NCI-H2171 treated with DMSO at 0.1 percent for 48 hours (cell line): ENCODE results near the gene PHF12.

Experiments used
- DNase-seq: peaks from one replicate; lab custom pipeline; 2025; lab: John Stamatoyannopoulos, UW

Gene PHF12

DNA sequence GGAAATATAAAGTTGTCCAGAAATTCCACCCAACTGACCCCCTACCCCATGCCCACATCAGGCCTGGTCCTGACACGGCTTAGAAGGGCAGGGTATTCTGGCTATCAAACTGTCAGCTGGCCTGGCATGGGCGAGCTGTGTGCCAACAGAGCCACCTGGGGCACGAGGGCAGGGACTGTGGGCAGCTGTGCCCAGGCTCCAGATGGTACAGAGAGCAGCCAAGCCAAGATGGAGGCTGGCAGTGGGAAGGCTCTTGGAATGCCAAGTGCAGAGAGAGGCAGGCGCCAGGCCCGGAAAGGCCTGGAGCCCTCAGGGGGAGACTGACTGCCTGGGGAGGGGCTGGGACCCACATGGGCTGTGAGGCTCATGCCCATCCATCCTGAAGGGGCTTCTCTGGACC lies 24.3 kb upstream of the PHF12 start:
- no peak for DNase-seq

DNA sequence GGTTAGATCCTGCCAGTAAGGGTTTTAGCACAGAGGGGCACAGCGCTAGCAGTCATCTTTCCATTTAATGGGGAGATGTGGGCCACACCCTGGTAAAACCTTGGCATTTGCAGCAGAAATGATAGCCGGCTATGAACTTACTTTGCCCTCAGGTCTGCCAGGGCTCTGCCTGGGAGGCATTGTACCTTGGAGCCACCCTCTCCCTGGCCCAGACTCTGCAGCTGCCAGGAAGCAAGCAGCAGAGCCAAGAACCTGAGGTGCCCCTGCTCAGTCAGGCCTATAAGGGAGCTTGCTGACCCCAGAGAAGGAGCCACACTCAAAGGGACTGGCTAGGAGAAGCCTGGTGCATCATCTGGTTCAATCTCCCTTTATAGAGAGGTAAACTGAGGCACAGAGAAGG lies 23.7 kb upstream of the PHF12 start:
- no peak for DNase-seq

- no peak for DNase-seq
Observed at GRCh38 chr17:28974451-28974850, 23.1 kb upstream of the PHF12 start.

DNA sequence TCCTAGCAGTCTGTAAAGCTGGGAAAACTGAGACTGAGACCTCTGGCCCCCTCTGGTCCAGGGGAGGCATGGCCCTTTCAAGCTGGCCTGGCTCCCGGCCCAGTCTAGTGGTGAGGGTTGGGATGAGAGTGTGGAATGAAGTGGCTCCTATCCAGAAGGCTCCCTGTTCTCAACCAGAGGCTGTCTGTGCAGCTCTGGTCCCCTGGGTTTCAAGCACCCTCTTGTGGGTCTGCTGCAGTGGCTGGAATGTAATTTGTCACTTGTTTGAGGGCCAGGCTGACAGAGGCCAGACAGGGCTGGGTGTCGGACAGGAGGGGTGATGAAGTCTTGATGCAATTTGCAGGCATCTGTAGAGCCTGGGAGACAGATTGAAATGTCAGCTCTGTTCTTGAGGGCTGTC lies 22.1 kb upstream of the PHF12 start:
- peak; percentile 22 for DNase-seq

DNA sequence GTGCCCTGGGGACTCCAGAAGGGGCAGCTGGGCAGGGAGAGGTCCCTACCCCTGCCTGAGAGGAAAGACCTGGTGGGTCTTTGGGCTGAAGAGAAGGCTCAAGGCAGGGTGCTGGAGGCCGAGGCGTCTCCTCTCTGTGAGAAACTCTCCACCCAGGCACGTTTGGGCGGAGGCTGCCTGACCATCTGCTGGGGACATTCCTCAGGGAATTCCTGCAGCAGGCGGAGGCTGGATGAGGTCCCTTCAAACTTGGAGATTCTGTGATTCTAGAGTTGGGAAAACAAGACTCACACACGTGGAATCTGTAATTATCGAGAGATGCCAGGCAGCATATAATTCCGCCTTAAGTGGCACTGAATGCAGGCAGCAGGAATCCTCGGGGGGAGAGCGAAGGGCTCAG lies 21.1 kb upstream of the PHF12 start:
- peak; percentile 80 for DNase-seq

- DNase-seq: no peak
Observed at GRCh38 chr17:28970879-28971278, 19.6 kb upstream of the PHF12 start.

GRCh38 chr17:28969706-28970393 lies 18.5 kb upstream of the PHF12 start:
- DNase-seq: no peak

- DNase-seq: no peak
Observed at GRCh38 chr17:28968914-28969295, 17.6 kb upstream of the PHF12 start.

DNA sequence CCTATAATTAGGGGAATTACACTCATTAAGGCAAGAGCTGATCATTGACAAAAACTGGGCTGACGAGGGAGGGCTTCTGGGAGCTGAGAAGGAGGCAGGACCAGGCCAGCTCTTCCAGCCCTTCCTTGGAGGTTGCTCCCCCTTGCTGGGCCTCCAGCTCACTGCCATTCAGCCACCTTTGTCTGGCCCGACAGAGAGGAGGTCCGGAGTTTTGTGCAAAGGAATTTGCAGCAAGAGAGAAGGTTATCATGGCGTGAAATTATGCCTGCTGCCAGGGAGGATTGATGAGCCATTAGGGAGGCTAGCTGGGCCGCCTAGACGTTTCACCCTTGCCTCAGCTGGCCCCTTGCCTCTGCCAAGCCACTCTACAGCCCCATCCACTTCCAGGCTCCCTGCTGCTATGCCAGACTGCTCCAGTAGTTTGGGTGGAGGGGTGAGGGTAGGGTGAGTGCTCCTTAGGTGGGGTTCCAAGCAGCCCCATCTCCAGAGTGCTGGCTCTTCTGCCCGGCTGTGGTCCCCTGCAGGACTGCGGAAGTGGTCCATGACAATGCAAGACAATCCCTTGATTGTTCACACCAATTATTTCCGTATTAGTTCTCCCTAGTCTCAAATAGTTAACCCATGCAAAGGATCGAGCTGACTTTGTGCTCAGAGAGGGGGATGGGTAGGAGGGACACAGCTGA lies 17.1 kb upstream of the PHF12 start:
- DNase-seq: peak; percentile 17

- DNase-seq: peak; percentile 44
Observed at GRCh38 chr17:28967221-28968135, 16.2 kb upstream of the PHF12 start.

DNA sequence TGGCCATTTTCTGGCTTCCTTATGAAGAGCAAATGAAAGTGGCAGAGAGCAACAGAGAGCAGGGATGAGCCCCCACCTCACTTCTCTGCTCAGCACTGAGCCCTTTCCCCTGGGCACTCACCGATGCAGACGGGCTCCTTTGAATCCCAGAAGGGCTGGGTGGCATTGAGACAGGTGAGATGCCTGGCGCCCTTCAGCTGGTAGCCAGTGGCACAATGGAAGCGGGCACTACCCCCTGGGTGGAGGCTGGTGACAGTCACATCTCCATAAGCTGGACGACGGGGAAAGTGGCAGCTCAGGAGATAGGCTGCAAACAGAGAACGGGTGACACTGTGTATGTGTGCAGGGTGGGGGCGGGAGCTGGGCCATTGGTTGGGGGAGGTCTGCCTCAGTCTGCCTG lies 12.5 kb upstream of the PHF12 start:
- no peak for DNase-seq

- DNase-seq: no peak
Observed at GRCh38 chr17:28963055-28963611, 11.8 kb upstream of the PHF12 start.

GRCh38 chr17:28961391-28961790 lies 10.1 kb upstream of the PHF12 start:
- no peak for DNase-seq

- no peak for DNase-seq
Observed at GRCh38 chr17:28960256-28961061, 9.1 kb upstream of the PHF12 start.

DNA sequence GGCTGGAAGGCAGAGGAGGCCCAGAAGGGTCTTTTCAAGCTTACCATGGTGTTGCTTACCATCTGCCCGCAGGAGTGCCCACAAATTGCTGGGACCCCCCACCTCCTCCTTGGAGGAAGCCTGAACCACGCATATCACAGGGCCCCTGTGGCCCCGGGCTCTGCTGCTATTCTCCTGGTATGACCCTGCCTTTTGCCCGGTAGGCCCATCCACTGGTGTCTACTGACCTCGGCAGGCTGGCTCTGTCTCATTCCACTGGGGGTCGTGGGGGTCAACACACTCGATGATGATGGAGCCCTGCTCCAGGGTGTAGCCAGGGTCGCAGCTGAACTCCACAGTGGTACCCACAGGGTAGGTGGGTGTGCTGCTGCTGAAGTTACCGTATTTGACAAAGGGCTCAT lies 8.2 kb upstream of the PHF12 start:
- no peak for DNase-seq

DNA sequence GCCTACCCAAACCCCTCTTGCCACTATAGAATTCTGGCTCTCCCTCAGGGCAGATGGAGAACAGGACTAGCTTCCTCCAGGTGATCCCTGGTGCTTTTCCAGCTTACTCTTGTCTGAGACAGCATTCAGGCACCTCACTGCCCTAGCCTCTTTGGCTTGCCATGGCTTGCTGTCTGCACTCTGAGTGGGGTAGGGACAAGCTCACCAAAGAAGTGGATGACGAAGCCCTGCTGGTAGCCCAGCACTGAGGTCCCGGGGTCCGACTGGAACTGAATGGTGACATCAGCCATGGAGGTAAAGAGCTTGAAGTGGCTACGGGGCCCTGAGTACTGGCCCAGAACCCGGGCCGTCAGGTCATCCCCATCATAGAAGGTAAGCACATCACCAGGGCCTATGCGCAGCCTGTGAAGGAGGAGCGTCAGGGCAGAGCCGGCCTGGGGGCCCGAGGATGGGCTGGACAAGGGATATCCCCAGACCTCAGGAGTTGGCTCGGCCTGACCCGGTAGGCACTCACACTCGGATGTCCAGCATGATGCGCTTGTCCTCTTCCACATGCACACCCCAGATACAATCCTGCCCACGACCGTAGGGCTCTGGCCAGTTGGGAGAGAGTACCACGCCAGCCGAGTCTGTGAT lies 7.6 kb upstream of the PHF12 start:
- DNase-seq: no peak

DNA sequence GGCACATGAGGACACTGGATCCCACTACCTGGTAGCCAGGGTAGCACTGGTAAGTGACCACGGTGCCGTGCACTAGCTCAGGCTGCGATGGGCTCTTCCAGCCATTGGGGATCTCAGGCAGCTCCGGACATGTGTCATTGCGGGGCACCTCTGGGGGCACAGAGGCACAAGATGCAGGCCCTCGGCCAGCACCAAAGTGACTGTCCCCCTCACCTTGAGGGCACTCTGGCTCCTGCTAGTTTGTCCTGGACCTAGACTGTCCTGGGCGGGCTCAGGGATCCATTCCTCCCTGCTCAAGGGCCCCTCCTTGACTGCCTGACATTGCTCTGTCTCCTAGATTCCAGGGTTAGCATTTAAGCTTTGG lies 6.7 kb upstream of the PHF12 start:
- DNase-seq: no peak

- no peak for DNase-seq
Observed at GRCh38 chr17:28957277-28957991, 6.1 kb upstream of the PHF12 start.

DNA sequence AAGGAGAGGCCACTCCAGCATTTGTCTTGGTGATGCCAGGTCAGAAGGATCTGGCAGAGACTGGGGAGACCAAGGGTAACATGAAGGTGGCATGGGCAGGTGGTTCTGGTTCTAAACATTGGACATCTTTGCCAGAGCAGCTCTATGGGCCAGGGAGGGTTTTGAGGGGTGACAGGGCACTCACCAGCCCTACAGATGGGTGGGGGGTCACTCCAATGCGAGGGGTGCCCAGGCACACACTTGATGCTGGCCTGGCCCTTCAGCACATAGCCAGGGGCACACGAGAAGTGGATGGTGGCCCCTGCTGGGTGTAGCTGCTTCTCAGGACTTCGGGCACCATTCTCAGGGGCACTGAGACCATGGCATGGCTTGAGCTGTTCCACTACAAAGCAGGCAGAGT lies 5.5 kb upstream of the PHF12 start:
- no peak for DNase-seq

DNA sequence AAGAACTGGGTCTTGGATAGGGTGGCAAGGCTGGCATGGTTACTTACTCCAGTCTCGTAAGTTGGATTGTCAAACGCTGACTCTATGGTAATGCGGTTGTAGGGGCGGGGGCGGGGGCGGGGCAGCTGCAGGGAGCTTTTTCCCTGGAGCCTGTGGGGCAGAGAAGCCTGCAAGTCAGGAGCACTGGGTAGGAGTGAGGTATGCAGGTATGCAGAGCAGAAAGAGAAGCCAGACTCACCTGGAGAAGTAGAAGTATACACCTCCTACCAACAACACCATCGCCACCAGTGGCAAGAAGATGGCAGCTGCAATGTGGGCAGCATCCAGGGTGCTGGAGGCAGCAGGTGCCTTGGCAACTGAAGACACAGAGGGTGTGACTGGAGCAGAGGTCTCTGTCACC lies 4.8 kb upstream of the PHF12 start:
- DNase-seq: no peak

DNA sequence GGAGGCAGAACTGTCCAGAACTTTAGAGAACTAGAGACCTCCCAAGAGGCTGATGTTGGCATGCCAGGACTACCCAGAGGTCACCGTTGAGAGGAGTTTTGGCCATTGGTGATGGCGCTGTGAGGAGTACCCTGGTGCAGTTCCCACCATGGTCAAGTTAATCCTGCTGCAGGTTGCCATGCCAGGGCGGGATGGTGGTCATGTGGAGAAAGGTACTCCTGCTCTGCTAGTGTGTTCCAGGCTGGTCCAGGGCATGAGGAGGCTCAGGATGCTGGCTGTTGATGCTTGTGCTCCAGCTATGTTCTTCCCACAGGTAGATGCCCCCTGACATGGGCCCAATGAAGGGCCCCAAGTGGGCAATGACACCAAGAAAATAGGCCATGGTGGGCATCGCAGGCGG lies 4.1 kb upstream of the PHF12 start:
- no peak for DNase-seq
